SK-N-SH treated with all-trans-retinoic acid at 6 μM for 48 hours (cell line): ENCODE data around the gene MBNL2.

ENCODE experiments used
- ATAC-seq: fragments of 200-7000 bp; cut with Tn5 transposase; 3 replicates; pipeline ENCODE4 v1.9.1; 2020; ENCODE audit warnings: mild to moderate bottlenecking, moderate library complexity
- BACH2 ChIP-seq: fragments of 250-450 bp; sonication (Bioruptor Pico); IDR thresholded peaks from 2 replicates; pipeline ENCODE4 v1.9.0; 2021; ENCODE audit warnings: mild to moderate bottlenecking, borderline replicate concordance
- CSDC2 ChIP-seq: fragments of 250-450 bp; sonication (Bioruptor Pico); IDR thresholded peaks from 2 replicates; pipeline ENCODE4 v1.5.0; 2020; ENCODE audit warnings: mild to moderate bottlenecking, moderate library complexity
- ESRRG ChIP-seq: fragments of 250-450 bp; sonication (Bioruptor Pico); IDR thresholded peaks from 2 replicates; pipeline ENCODE4 v1.6.1; 2021; ENCODE audit warnings: mild to moderate bottlenecking
- GLIS3 ChIP-seq: fragments of 250-450 bp; sonication (Bioruptor Pico); IDR thresholded peaks from 2 replicates; pipeline ENCODE4 v1.5.0; 2020; ENCODE audit warnings: mild to moderate bottlenecking, moderate library complexity
- ISL1 ChIP-seq: fragments of 250-450 bp; sonication (Bioruptor Pico); IDR thresholded peaks from 2 replicates; pipeline ENCODE4 v2.1.2; 2022; ENCODE audit warnings: mild to moderate bottlenecking, moderate library complexity
- OSR1 ChIP-seq: fragments of 250-450 bp; sonication (Bioruptor Pico); IDR thresholded peaks from 2 replicates; pipeline ENCODE4 v1.8.0; 2022; ENCODE audit warnings: moderate library complexity, mild to moderate bottlenecking, inconsistent platforms
- PPARA ChIP-seq: fragments of 250-450 bp; sonication (Bioruptor Pico); IDR thresholded peaks from 2 replicates; pipeline ENCODE4 v1.5.0; 2020; ENCODE audit warnings: mild to moderate bottlenecking, borderline replicate concordance
- RARB ChIP-seq: fragments of 250-450 bp; sonication (Bioruptor Pico); IDR thresholded peaks from 2 replicates; pipeline ENCODE4 v1.8.0; 2021; ENCODE audit warnings: mild to moderate bottlenecking, moderate library complexity
- SNAI2 ChIP-seq: fragments of 250-450 bp; sonication (Bioruptor Pico); IDR thresholded peaks from 2 replicates; pipeline ENCODE4 v1.5.0; 2020; ENCODE audit warnings: mild to moderate bottlenecking, moderate library complexity
- TCF4 ChIP-seq: fragments of 250-450 bp; sonication (Bioruptor Pico); IDR thresholded peaks from 2 replicates; pipeline ENCODE4 v1.8.0; 2021; ENCODE audit warnings: mild to moderate bottlenecking, moderate library complexity, borderline replicate concordance
- ZC3H10 ChIP-seq: fragments of 250-450 bp; sonication (Bioruptor Pico); IDR thresholded peaks from 2 replicates; pipeline ENCODE4 v1.5.1; 2021; ENCODE audit warnings: mild to moderate bottlenecking, moderate library complexity
- ZFP30 ChIP-seq: fragments of 450-650 bp; formaldehyde crosslinking; IDR thresholded peaks from 2 replicates; pipeline ENCODE4 v1.5.0; 2022; ENCODE audit warnings: mild to moderate bottlenecking, moderate library complexity
- ZNF565 ChIP-seq: fragments of 450-650 bp; formaldehyde crosslinking; conservative IDR thresholded peaks from 2 replicates; pipeline ENCODE4 v1.5.0; 2020; ENCODE audit warnings: low read depth, mild to moderate bottlenecking, moderate library complexity
- ZNF70 ChIP-seq: fragments of 450-650 bp; formaldehyde crosslinking; IDR thresholded peaks from 2 replicates; pipeline ENCODE4 v1.5.0; 2020; ENCODE audit warnings: mild to moderate bottlenecking, moderate library complexity
- ZNF8 ChIP-seq: fragments of 450-650 bp; formaldehyde crosslinking; IDR thresholded peaks from 2 replicates; pipeline ENCODE4 v1.5.0; 2020; ENCODE audit warnings: mild to moderate bottlenecking, moderate library complexity
- TF ChIP-seq, protein P1 (sequence below): fragments of 250-450 bp; sonication (Bioruptor Pico); IDR thresholded peaks from 2 replicates; pipeline ENCODE4 v1.8.0; 2020; ENCODE audit warnings: mild to moderate bottlenecking, moderate library complexity, borderline replicate concordance
- TF ChIP-seq, protein P2 (sequence below): fragments of 250-450 bp; sonication (Bioruptor Pico); IDR thresholded peaks from 2 replicates; pipeline ENCODE4 v1.5.1; 2021; ENCODE audit warnings: mild to moderate bottlenecking, moderate library complexity
- TF ChIP-seq, protein P3 (sequence below): fragments of 250-450 bp; sonication (Bioruptor Pico); IDR thresholded peaks from 2 replicates; pipeline ENCODE4 v1.5.1; 2020; ENCODE audit warnings: low read depth, mild to moderate bottlenecking, moderate library complexity
- TF ChIP-seq, protein P4 (sequence below): fragments of 250-450 bp; sonication (Bioruptor Pico); IDR thresholded peaks from 2 replicates; pipeline ENCODE4 v1.8.0; 2021; ENCODE audit warnings: low read depth, mild to moderate bottlenecking, moderate library complexity, borderline replicate concordance
- TF ChIP-seq, protein P5 (sequence below): fragments of 250-450 bp; sonication (Bioruptor Pico); IDR thresholded peaks from 2 replicates; pipeline ENCODE4 v1.5.0; 2020; ENCODE audit warnings: mild to moderate bottlenecking, moderate library complexity

Gene MBNL2

DNA sequence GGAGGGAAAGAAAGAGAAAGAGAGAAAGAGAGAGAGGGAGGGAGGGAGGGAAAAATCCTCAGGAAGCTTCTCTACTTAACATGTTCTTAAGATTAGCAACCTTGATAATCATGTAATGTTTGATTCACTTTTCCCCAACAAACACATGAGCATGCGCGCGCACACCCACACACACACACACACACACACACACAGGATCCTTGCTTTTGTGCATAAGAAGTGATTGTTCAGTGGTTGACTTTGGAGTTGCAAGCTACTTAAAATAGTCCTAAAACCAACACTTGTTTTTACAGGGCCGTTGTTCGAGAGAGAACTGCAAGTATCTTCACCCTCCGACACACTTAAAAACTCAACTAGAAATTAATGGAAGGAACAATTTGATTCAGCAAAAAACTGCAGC lies 111.8 kb downstream of the MBNL2 start:
- ATAC-seq: no peak
- TF ChIP-seq ZFP30 (CRISPR knock-in tag) (no peak), ZNF70 (CRISPR knock-in tag) (no peak), OSR1 (CRISPR knock-in tag) (no peak), RARB (CRISPR knock-in tag) (no peak), ESRRG (no peak), SNAI2 (CRISPR knock-in tag) (no peak), ISL1 (CRISPR knock-in tag) (no peak), ZNF8 (CRISPR knock-in tag) (no peak), ZNF565 (CRISPR knock-in tag) (no peak), PPARA (CRISPR knock-in tag) (no peak), BACH2 (CRISPR knock-in tag) (no peak), ZC3H10 (no peak), GLIS3 (CRISPR knock-in tag) (no peak)
- TF ChIP-seq, protein P1, sequence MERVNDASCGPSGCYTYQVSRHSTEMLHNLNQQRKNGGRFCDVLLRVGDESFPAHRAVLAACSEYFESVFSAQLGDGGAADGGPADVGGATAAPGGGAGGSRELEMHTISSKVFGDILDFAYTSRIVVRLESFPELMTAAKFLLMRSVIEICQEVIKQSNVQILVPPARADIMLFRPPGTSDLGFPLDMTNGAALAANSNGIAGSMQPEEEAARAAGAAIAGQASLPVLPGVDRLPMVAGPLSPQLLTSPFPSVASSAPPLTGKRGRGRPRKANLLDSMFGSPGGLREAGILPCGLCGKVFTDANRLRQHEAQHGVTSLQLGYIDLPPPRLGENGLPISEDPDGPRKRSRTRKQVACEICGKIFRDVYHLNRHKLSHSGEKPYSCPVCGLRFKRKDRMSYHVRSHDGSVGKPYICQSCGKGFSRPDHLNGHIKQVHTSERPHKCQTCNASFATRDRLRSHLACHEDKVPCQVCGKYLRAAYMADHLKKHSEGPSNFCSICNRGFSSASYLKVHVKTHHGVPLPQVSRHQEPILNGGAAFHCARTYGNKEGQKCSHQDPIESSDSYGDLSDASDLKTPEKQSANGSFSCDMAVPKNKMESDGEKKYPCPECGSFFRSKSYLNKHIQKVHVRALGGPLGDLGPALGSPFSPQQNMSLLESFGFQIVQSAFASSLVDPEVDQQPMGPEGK (CRISPR knock-in tag): no peak
- TF ChIP-seq, protein P2, sequence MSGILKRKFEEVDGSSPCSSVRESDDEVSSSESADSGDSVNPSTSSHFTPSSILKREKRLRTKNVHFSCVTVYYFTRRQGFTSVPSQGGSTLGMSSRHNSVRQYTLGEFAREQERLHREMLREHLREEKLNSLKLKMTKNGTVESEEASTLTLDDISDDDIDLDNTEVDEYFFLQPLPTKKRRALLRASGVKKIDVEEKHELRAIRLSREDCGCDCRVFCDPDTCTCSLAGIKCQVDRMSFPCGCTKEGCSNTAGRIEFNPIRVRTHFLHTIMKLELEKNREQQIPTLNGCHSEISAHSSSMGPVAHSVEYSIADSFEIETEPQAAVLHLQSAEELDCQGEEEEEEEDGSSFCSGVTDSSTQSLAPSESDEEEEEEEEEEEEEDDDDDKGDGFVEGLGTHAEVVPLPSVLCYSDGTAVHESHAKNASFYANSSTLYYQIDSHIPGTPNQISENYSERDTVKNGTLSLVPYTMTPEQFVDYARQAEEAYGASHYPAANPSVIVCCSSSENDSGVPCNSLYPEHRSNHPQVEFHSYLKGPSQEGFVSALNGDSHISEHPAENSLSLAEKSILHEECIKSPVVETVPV (CRISPR knock-in tag): no peak
- TF ChIP-seq, protein P3, sequence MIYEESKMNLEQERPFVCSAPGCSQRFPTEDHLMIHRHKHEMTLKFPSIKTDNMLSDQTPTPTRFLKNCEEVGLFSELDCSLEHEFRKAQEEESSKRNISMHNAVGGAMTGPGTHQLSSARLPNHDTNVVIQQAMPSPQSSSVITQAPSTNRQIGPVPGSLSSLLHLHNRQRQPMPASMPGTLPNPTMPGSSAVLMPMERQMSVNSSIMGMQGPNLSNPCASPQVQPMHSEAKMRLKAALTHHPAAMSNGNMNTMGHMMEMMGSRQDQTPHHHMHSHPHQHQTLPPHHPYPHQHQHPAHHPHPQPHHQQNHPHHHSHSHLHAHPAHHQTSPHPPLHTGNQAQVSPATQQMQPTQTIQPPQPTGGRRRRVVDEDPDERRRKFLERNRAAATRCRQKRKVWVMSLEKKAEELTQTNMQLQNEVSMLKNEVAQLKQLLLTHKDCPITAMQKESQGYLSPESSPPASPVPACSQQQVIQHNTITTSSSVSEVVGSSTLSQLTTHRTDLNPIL (CRISPR knock-in tag): no peak
- TF ChIP-seq, protein P4, sequence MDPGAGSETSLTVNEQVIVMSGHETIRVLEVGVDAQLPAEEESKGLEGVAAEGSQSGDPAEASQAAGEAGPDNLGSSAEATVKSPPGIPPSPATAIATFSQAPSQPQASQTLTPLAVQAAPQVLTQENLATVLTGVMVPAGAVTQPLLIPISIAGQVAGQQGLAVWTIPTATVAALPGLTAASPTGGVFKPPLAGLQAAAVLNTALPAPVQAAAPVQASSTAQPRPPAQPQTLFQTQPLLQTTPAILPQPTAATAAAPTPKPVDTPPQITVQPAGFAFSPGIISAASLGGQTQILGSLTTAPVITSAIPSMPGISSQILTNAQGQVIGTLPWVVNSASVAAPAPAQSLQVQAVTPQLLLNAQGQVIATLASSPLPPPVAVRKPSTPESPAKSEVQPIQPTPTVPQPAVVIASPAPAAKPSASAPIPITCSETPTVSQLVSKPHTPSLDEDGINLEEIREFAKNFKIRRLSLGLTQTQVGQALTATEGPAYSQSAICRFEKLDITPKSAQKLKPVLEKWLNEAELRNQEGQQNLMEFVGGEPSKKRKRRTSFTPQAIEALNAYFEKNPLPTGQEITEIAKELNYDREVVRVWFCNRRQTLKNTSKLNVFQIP (CRISPR knock-in tag): no peak
- TF ChIP-seq, protein P5, sequence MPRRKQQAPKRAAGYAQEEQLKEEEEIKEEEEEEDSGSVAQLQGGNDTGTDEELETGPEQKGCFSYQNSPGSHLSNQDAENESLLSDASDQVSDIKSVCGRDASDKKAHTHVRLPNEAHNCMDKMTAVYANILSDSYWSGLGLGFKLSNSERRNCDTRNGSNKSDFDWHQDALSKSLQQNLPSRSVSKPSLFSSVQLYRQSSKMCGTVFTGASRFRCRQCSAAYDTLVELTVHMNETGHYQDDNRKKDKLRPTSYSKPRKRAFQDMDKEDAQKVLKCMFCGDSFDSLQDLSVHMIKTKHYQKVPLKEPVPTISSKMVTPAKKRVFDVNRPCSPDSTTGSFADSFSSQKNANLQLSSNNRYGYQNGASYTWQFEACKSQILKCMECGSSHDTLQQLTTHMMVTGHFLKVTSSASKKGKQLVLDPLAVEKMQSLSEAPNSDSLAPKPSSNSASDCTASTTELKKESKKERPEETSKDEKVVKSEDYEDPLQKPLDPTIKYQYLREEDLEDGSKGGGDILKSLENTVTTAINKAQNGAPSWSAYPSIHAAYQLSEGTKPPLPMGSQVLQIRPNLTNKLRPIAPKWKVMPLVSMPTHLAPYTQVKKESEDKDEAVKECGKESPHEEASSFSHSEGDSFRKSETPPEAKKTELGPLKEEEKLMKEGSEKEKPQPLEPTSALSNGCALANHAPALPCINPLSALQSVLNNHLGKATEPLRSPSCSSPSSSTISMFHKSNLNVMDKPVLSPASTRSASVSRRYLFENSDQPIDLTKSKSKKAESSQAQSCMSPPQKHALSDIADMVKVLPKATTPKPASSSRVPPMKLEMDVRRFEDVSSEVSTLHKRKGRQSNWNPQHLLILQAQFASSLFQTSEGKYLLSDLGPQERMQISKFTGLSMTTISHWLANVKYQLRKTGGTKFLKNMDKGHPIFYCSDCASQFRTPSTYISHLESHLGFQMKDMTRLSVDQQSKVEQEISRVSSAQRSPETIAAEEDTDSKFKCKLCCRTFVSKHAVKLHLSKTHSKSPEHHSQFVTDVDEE (CRISPR knock-in tag): no peak

DNA sequence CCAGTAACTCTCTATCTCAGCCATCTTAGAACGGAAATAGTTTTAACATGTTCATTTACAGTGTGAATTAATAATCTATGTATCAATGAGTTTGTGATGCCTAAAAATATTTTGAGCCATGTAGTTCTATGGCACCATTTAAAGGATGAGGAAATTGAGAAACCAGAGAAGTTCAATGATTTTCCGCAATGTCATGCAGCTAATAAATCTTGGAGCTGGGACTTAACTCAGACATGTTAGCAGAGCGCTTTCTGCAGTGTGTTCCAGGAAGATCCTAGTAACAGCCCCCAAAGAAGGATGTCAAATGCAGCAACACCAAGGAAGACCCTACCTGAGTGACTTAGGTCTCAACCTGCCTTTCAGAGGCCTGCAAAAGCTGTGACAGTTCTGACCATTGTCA lies 112.6 kb downstream of the MBNL2 start:
- ATAC-seq: no peak
- TF ChIP-seq, protein P3 (CRISPR knock-in tag): no peak

DNA sequence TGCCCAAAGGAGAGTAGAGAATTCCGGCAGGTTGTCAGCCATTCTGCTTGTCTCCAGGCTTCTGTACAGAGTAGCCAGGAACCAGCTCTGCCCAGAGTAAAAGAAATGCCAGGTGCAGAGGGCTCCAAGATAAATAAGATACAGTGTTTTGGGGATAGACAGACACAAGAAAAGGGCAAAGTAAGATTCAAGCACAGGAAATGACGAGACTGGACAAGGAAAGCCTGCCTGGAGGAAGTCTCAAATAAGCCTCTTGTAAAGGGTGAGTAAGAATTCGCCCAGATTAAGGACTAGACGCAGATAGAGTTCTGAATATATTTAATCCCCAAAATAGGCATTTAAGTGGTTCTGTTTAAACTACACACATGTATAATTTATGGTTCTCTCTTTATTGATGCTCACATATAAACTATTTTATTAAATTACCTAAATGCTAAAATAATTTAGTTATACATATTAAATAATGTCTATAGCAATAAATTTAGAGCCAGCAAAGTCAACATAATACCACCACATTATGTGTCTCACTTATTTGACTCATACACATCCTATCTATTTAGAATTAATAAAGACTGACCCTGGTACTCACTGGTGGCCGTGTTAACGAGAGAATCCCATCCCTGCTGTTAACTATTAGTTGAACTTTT lies 113.5 kb downstream of the MBNL2 start:
- ATAC-seq: peak; percentile 5; the same call in 1 of the 3 replicates
- no peak for TF ChIP-seq ZNF8 (CRISPR knock-in tag)
- TF ChIP-seq RARB (CRISPR knock-in tag): no peak
- no peak for TF ChIP-seq CSDC2 (CRISPR knock-in tag)
- TF ChIP-seq TCF4 (CRISPR knock-in tag): no peak
- TF ChIP-seq, protein P5 (CRISPR knock-in tag): no peak
- TF ChIP-seq ZC3H10: peak; percentile 95
- no peak for TF ChIP-seq ZNF70 (CRISPR knock-in tag)
- TF ChIP-seq ISL1 (CRISPR knock-in tag): peak; percentile 87
- TF ChIP-seq GLIS3 (CRISPR knock-in tag): no peak
